Activated T-helper 1 cell treated with anti-CD3 and anti-CD28 coated beads, Interleukin-12 subunit alpha, Interleukin-12 subunit beta, Interleukin-2, Interleukin-4 antibody, amounts not matched to agents 30 ng/mL and 10 ng/mL and 1 ng/mL, durations not matched to agents 14 hours and 24 hours and 36 hours (primary cell): ENCODE measurements around the gene DNTT. TPM values are rescaled to one million over a fixed set of nuclear protein-coding genes. Genes with fewer than 3 reads are reported as not detected.

ENCODE experiments used
- DNase-seq: peaks from one replicate; pipeline ENCODE4 v3.0.0; 2021; ENCODE audit warnings: low spot score
- H3K27ac Mint-ChIP-seq: one replicate; pipeline ENCODE4 v1.8.0; 2021; ENCODE audit warnings: mild to moderate bottlenecking, mixed read lengths
- H3K27me3 Mint-ChIP-seq: one replicate; pipeline ENCODE4 v1.8.0; 2022; ENCODE audit warnings: mild to moderate bottlenecking, moderate library complexity, mixed read lengths; ENCODE audit not compliant: insufficient read depth
- H3K36me3 Mint-ChIP-seq: one replicate; pipeline ENCODE4 v1.8.0; 2021; ENCODE audit warnings: low read depth, mixed read lengths
- H3K4me1 Mint-ChIP-seq: one replicate; pipeline ENCODE4 v1.8.0; 2021; ENCODE audit warnings: low read depth, mixed read lengths
- H3K4me3 Mint-ChIP-seq: one replicate; pipeline ENCODE4 v1.8.0; 2021; ENCODE audit warnings: mild to moderate bottlenecking, moderate library complexity, mixed read lengths
- H3K9me3 Mint-ChIP-seq: one replicate; pipeline ENCODE4 v1.8.0; 2021; ENCODE audit warnings: mixed read lengths
- intact Hi-C: fragments of 100-400 bp; cut with micrococcal nuclease; formaldehyde crosslinking; loops from one replicate; pipeline ENCODE4 v1.15.1; 2024
- total RNA-seq: library from RNA; stranded (reverse); gene quantifications from 2 replicates; pipeline ENCODE4 v1.2.3, GENCODE V29; 2022

DNTT gene
- not detected in 2 replicates for total RNA-seq

GRCh38 chr10:96304230-96304629 lies at the start of gene DNTT:
Gene DNTT (plus strand): TSS chr10:96304434. CDS start chr10:96304498, 64 bp downstream.
- Mint-ChIP-seq H3K4me3 (no peak within 1 kb of the TSS), H3K27me3 (peaks cover 22% of the 10 kb centered on the region)

GRCh38 chr10:96254976-96255375 lies 49.3 kb upstream of the DNTT start:
- no peaks in the 10 kb centered on the region for H3K36me3 Mint-ChIP-seq
- no peaks in the 10 kb centered on the region for H3K27me3 Mint-ChIP-seq
- no peaks in the 10 kb centered on the region for H3K9me3 Mint-ChIP-seq
- DNase-seq, result no peak
- no peaks in the 10 kb centered on the region for H3K4me1 Mint-ChIP-seq
- H3K4me3 Mint-ChIP-seq, result no peak overlapping the region
- H3K27ac Mint-ChIP-seq, result no peak overlapping the region
- intact Hi-C loops, result no loop called here

More at GRCh38 chr10:96304230-96304629, at the start of gene DNTT:
- peaks cover 8% of the 10 kb centered on the region for H3K4me1 Mint-ChIP-seq
- H3K36me3 Mint-ChIP-seq, result no peaks in the 10 kb centered on the region
- no peaks in the 10 kb centered on the region for H3K9me3 Mint-ChIP-seq
- DNase-seq, result no peak
- intact Hi-C loops, result no loop called here
- no peak within 1 kb of the TSS for H3K27ac Mint-ChIP-seq

GRCh38 chr10:96255549-96256333 lies 48.5 kb upstream of the DNTT start:
- no peaks in the 10 kb centered on the region for H3K36me3 Mint-ChIP-seq
- no peaks in the 10 kb centered on the region for H3K4me1 Mint-ChIP-seq
- intact Hi-C loops, result no loop called here
- no peaks in the 10 kb centered on the region for H3K27me3 Mint-ChIP-seq
- H3K9me3 Mint-ChIP-seq, result no peaks in the 10 kb centered on the region
- DNase-seq, result no peak
- no peak overlapping the region for H3K4me3 Mint-ChIP-seq
- H3K27ac Mint-ChIP-seq, result no peak overlapping the region

- Mint-ChIP-seq H3K4me3 (no peak overlapping the region), H3K4me1 (no peaks in the 10 kb centered on the region), H3K9me3 (no peaks in the 10 kb centered on the region), H3K27me3 (no peaks in the 10 kb centered on the region), H3K27ac (no peak overlapping the region), H3K36me3 (no peaks in the 10 kb centered on the region)
- intact Hi-C loops, result no loop called here
- no peak for DNase-seq
Measured at GRCh38 chr10:96257944-96258343, 46.3 kb upstream of the DNTT start.

GRCh38 chr10:96259150-96259549 lies 45.1 kb upstream of the DNTT start:
- no peak overlapping the region for H3K27ac Mint-ChIP-seq

GRCh38 chr10:96260014-96260413 lies 44.2 kb upstream of the DNTT start:
- Mint-ChIP-seq H3K4me1 (no peaks in the 10 kb centered on the region), H3K27ac (no peak overlapping the region), H3K36me3 (no peaks in the 10 kb centered on the region), H3K4me3 (no peak overlapping the region), H3K9me3 (no peaks in the 10 kb centered on the region), H3K27me3 (no peaks in the 10 kb centered on the region)
- intact Hi-C loops, result no loop called here
- no peak for DNase-seq

More at GRCh38 chr10:96259150-96259549, 45.1 kb upstream of the DNTT start:
- no peaks in the 10 kb centered on the region for H3K36me3 Mint-ChIP-seq
- H3K9me3 Mint-ChIP-seq, result no peaks in the 10 kb centered on the region
- no peaks in the 10 kb centered on the region for H3K4me1 Mint-ChIP-seq
- H3K27me3 Mint-ChIP-seq, result no peaks in the 10 kb centered on the region
- intact Hi-C loops, result no loop called here
- DNase-seq, result no peak
- no peak overlapping the region for H3K4me3 Mint-ChIP-seq

GRCh38 chr10:96261132-96261531 lies 43.1 kb upstream of the DNTT start:
- no peaks in the 10 kb centered on the region for H3K9me3 Mint-ChIP-seq
- H3K27me3 Mint-ChIP-seq, result no peaks in the 10 kb centered on the region
- no peaks in the 10 kb centered on the region for H3K36me3 Mint-ChIP-seq
- intact Hi-C loops, result no loop called here
- no peak overlapping the region for H3K4me3 Mint-ChIP-seq
- H3K4me1 Mint-ChIP-seq, result no peaks in the 10 kb centered on the region
- no peak overlapping the region for H3K27ac Mint-ChIP-seq
- no peak for DNase-seq

GRCh38 chr10:96261930-96262329 lies 42.3 kb upstream of the DNTT start:
- H3K27ac Mint-ChIP-seq, result no peak overlapping the region
- H3K4me3 Mint-ChIP-seq, result no peak overlapping the region
- no peaks in the 10 kb centered on the region for H3K9me3 Mint-ChIP-seq
- no peaks in the 10 kb centered on the region for H3K27me3 Mint-ChIP-seq
- H3K36me3 Mint-ChIP-seq, result no peaks in the 10 kb centered on the region
- intact Hi-C loops, result no loop called here
- no peak for DNase-seq
- no peaks in the 10 kb centered on the region for H3K4me1 Mint-ChIP-seq

- no peaks in the 10 kb centered on the region for H3K9me3 Mint-ChIP-seq
Measured at GRCh38 chr10:96263176-96263575, 41.1 kb upstream of the DNTT start.

GRCh38 chr10:96263669-96264068 lies 40.6 kb upstream of the DNTT start:
- H3K4me1 Mint-ChIP-seq, result no peaks in the 10 kb centered on the region
- no peaks in the 10 kb centered on the region for H3K9me3 Mint-ChIP-seq
- no peak overlapping the region for H3K4me3 Mint-ChIP-seq
- H3K36me3 Mint-ChIP-seq, result no peaks in the 10 kb centered on the region
- peaks cover 5% of the 10 kb centered on the region for H3K27me3 Mint-ChIP-seq
- no peak overlapping the region for H3K27ac Mint-ChIP-seq
- DNase-seq, result no peak
- intact Hi-C loops, result no loop called here

More at GRCh38 chr10:96263176-96263575, 41.1 kb upstream of the DNTT start:
- intact Hi-C loops, result no loop called here
- H3K4me1 Mint-ChIP-seq, result no peaks in the 10 kb centered on the region
- no peak for DNase-seq
- peaks cover 5% of the 10 kb centered on the region for H3K27me3 Mint-ChIP-seq
- H3K36me3 Mint-ChIP-seq, result no peaks in the 10 kb centered on the region
- no peak overlapping the region for H3K27ac Mint-ChIP-seq
- H3K4me3 Mint-ChIP-seq, result no peak overlapping the region

- Mint-ChIP-seq H3K27ac (no peak overlapping the region), H3K27me3 (peaks cover 9% of the 10 kb centered on the region), H3K9me3 (no peaks in the 10 kb centered on the region), H3K36me3 (no peaks in the 10 kb centered on the region), H3K4me1 (no peaks in the 10 kb centered on the region), H3K4me3 (no peak overlapping the region)
- no peak for DNase-seq
- intact Hi-C loops, result no loop called here
Measured at GRCh38 chr10:96264938-96265337, 39.3 kb upstream of the DNTT start.

- Mint-ChIP-seq H3K9me3 (no peaks in the 10 kb centered on the region), H3K4me1 (no peaks in the 10 kb centered on the region), H3K27me3 (peaks cover 12% of the 10 kb centered on the region), H3K27ac (no peak overlapping the region), H3K36me3 (no peaks in the 10 kb centered on the region), H3K4me3 (no peak overlapping the region)
- DNase-seq, result no peak
- intact Hi-C loops, result no loop called here
Measured at GRCh38 chr10:96266118-96266770, 38.0 kb upstream of the DNTT start.

GRCh38 chr10:96267234-96267705 lies 37.0 kb upstream of the DNTT start:
- H3K36me3 Mint-ChIP-seq, result no peaks in the 10 kb centered on the region
- H3K27me3 Mint-ChIP-seq, result peaks cover 13% of the 10 kb centered on the region
- DNase-seq, result no peak
- H3K4me1 Mint-ChIP-seq, result no peaks in the 10 kb centered on the region
- H3K27ac Mint-ChIP-seq, result no peak overlapping the region
- H3K9me3 Mint-ChIP-seq, result no peaks in the 10 kb centered on the region
- no peak overlapping the region for H3K4me3 Mint-ChIP-seq
- intact Hi-C loops, result no loop called here
